GM23338 (cell line): ENCODE data around the gene PIM3. TPM values are rescaled to one million over a fixed set of nuclear protein-coding genes. Genes with fewer than 3 reads are reported as not detected.

ENCODE experiments used
- ATAC-seq: fragments of 200-7000 bp; cut with Tn5 transposase; 3 replicates; pipeline ENCODE4 v1.9.1; 2020
- DNase-seq: peaks from one replicate; pipeline ENCODE4 v3.0.0-alpha.2; 2015; ENCODE audit warnings: low spot score
- H2AFZ ChIP-seq: fragments of 200-600 bp; sonication (generic); 2 replicates; pipeline ENCODE4 v1.8.0; 2016; ENCODE audit warnings: antibody characterized with exemption, mild to moderate bottlenecking, moderate library complexity
- H3F3A ChIP-seq: fragments of 200-600 bp; sonication (generic); replicated peaks from 2 replicates; pipeline ENCODE4 v1.8.0; 2017; ENCODE audit warnings: antibody characterized with exemption, mixed run types, low read depth
- H3K27ac ChIP-seq: fragments of 200-600 bp; sonication (generic); 2 replicates; pipeline ENCODE4 v1.6.1; 2016; ENCODE audit warnings: low read depth
- H3K27me3 ChIP-seq: fragments of 200-600 bp; sonication (generic); 2 replicates; pipeline ENCODE4 v1.8.0; 2016; ENCODE audit warnings: mild to moderate bottlenecking, mixed run types, moderate library complexity; ENCODE audit not compliant: insufficient read depth
- H3K36me3 ChIP-seq: fragments of 200-600 bp; sonication (generic); 2 replicates; pipeline ENCODE4 v1.8.0; 2016; ENCODE audit warnings: mild to moderate bottlenecking; ENCODE audit not compliant: insufficient read depth
- H3K4me1 ChIP-seq: fragments of 200-600 bp; sonication (generic); 2 replicates; pipeline ENCODE4 v1.8.0; 2016; ENCODE audit warnings: mild to moderate bottlenecking, moderate library complexity; ENCODE audit not compliant: insufficient read depth
- H3K4me2 ChIP-seq: fragments of 200-600 bp; sonication (generic); 2 replicates; pipeline ENCODE4 v1.7.1; 2017; ENCODE audit warnings: mixed run types
- H3K4me3 ChIP-seq: fragments of 200-600 bp; sonication (generic); 2 replicates; pipeline ENCODE4 v1.6.1; 2016; ENCODE audit warnings: mixed run types
- H3K79me2 ChIP-seq: fragments of 200-600 bp; sonication (generic); replicated peaks from 2 replicates; pipeline ENCODE4 v1.8.0; 2017; ENCODE audit warnings: mild to moderate bottlenecking; ENCODE audit not compliant: insufficient read depth
- H3K9me2 ChIP-seq: fragments of 200-600 bp; sonication (generic); 2 replicates; pipeline ENCODE4 v1.8.0; 2017; ENCODE audit not compliant: insufficient read depth
- H4K20me1 ChIP-seq: fragments of 200-600 bp; sonication (generic); replicated peaks from 2 replicates; pipeline ENCODE4 v1.8.0; 2017; ENCODE audit warnings: mild to moderate bottlenecking; ENCODE audit not compliant: insufficient read depth
- H3K27ac Mint-ChIP-seq: 2 replicates; pipeline ENCODE4 v1.8.0; 2020; ENCODE audit warnings: inconsistent platforms, mild to moderate bottlenecking, moderate library complexity, mixed read lengths
- H3K27me3 Mint-ChIP-seq: 3 replicates; pipeline ENCODE4 v1.8.0; 2022; ENCODE audit warnings: low read depth, mild to moderate bottlenecking, moderate library complexity, mixed read lengths, inconsistent platforms; ENCODE audit not compliant: insufficient read depth, poor library complexity
- H3K36me3 Mint-ChIP-seq: 3 replicates; pipeline ENCODE4 v1.8.0; 2021; ENCODE audit warnings: low read depth, mild to moderate bottlenecking, inconsistent platforms, moderate library complexity, mixed read lengths
- H3K4me1 Mint-ChIP-seq: 3 replicates; pipeline ENCODE4 v1.8.0; 2020; ENCODE audit warnings: mild to moderate bottlenecking, inconsistent platforms, mixed read lengths
- H3K4me3 Mint-ChIP-seq: 3 replicates; pipeline ENCODE4 v1.8.0; 2021; ENCODE audit warnings: moderate library complexity, mild to moderate bottlenecking, inconsistent platforms, mixed read lengths
- H3K9me3 Mint-ChIP-seq: 3 replicates; pipeline ENCODE4 v1.8.0; 2020; ENCODE audit warnings: moderate library complexity, mild to moderate bottlenecking, inconsistent platforms, mixed read lengths
- CREB1 ChIP-seq: fragments of 250-450 bp; sonication (Bioruptor Pico); IDR thresholded peaks from 2 replicates; pipeline ENCODE4 v1.5.0; 2020; ENCODE audit warnings: low read depth, mild to moderate bottlenecking, moderate library complexity
- EZH2 ChIP-seq: fragments of 200-600 bp; sonication (generic); IDR thresholded peaks from one replicate; pipeline ENCODE4 v1.8.0; 2017; ENCODE audit warnings: antibody characterized with exemption, mild to moderate bottlenecking, low read depth; ENCODE audit not compliant: unreplicated experiment
- JUNB ChIP-seq: IDR thresholded peaks from one replicate; pipeline ENCODE4 v1.6.1; 2016; ENCODE audit warnings: antibody characterized with exemption; ENCODE audit not compliant: unreplicated experiment
- NANOG ChIP-seq: IDR thresholded peaks from 2 replicates; pipeline ENCODE4 v1.6.1; 2016; ENCODE audit warnings: antibody characterized with exemption, borderline replicate concordance
- polyA plus RNA-seq: library from polyadenylated mRNA; unstranded; fragments of >200 nt; fragmentation: Nextera tagmentation; extraction: Ambion mirVana; gene quantifications from 2 replicates; pipeline ENCODE4 v1.2.1, GENCODE V29; 2016
- total RNA-seq: library from RNA; depleted of rRNA; stranded (reverse); fragments of >200 nt; shearing (Covaris generic); gene quantifications from 2 replicates; pipeline ENCODE4 v1.2.3, GENCODE V29; 2014
- TF ChIP-seq, protein P1 (sequence below): fragments of 250-450 bp; sonication (Bioruptor Pico); IDR thresholded peaks from 2 replicates; pipeline ENCODE4 v1.5.0; 2020; ENCODE audit warnings: mild to moderate bottlenecking, moderate library complexity
- TF ChIP-seq, protein P2 (sequence below), 2 experiments: fragments of 200-600 bp in 1 of 2; sonication (generic) in 1 of 2; conservative IDR thresholded peaks; 2 replicates each; pipeline versions ENCODE4 v1.5.1 to v1.6.1; 2016 to 2017; ENCODE audit warnings: antibody characterized with exemption in 2 of 2, low read depth in 2 of 2, mild to moderate bottlenecking in 2 of 2, moderate library complexity in 1 of 2

PIM3 gene
- total and polyA plus RNA-seq, 2 experiments from 2014 or later: 17.7 to 37.3 TPM

DNA sequence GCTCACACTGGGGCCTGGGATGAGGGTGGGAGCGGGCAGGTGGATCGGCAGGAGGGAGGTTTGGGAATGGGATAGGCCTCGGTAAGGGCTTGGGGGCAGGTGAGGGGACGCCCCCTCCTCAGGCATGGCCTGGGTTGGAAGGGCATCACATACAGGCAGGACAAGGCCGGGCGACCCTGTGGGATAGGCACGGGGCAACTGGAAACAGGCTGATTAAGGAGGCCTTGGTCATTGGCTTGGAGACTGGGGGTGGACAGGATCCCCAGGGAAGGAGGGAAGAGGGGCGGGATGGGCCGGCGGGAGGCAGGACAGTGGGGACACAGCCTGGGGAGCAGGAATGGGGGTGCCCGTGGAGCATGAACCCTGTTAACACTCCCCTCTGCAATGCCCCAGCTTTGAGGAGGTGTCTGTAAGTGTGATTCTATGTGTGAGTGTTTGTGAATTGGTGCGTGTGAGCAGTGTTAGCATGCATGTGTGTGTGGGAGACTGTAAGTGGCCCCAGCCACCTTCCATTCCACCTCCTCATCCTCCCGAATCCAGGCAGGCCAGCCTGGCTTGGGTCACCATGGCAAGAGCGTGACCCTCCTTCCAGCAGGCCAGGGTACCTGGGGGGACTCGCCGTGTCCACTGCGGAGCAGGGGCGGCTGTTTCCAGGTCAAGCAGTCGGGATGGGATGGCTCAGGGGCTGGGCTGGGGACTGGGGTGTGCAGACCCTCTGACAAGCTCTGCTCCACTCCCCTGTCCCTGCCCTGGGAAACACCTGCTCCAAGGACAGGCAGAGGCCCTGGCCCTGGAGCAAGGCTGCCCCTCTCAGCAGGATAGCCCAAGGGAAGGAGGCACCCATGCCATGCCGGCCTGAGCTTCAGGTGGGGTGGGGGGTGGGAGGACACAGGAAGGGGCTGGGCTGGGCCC, 3.4 kb upstream of the PIM3 start (continued):
- TF ChIP-seq, protein P1, sequence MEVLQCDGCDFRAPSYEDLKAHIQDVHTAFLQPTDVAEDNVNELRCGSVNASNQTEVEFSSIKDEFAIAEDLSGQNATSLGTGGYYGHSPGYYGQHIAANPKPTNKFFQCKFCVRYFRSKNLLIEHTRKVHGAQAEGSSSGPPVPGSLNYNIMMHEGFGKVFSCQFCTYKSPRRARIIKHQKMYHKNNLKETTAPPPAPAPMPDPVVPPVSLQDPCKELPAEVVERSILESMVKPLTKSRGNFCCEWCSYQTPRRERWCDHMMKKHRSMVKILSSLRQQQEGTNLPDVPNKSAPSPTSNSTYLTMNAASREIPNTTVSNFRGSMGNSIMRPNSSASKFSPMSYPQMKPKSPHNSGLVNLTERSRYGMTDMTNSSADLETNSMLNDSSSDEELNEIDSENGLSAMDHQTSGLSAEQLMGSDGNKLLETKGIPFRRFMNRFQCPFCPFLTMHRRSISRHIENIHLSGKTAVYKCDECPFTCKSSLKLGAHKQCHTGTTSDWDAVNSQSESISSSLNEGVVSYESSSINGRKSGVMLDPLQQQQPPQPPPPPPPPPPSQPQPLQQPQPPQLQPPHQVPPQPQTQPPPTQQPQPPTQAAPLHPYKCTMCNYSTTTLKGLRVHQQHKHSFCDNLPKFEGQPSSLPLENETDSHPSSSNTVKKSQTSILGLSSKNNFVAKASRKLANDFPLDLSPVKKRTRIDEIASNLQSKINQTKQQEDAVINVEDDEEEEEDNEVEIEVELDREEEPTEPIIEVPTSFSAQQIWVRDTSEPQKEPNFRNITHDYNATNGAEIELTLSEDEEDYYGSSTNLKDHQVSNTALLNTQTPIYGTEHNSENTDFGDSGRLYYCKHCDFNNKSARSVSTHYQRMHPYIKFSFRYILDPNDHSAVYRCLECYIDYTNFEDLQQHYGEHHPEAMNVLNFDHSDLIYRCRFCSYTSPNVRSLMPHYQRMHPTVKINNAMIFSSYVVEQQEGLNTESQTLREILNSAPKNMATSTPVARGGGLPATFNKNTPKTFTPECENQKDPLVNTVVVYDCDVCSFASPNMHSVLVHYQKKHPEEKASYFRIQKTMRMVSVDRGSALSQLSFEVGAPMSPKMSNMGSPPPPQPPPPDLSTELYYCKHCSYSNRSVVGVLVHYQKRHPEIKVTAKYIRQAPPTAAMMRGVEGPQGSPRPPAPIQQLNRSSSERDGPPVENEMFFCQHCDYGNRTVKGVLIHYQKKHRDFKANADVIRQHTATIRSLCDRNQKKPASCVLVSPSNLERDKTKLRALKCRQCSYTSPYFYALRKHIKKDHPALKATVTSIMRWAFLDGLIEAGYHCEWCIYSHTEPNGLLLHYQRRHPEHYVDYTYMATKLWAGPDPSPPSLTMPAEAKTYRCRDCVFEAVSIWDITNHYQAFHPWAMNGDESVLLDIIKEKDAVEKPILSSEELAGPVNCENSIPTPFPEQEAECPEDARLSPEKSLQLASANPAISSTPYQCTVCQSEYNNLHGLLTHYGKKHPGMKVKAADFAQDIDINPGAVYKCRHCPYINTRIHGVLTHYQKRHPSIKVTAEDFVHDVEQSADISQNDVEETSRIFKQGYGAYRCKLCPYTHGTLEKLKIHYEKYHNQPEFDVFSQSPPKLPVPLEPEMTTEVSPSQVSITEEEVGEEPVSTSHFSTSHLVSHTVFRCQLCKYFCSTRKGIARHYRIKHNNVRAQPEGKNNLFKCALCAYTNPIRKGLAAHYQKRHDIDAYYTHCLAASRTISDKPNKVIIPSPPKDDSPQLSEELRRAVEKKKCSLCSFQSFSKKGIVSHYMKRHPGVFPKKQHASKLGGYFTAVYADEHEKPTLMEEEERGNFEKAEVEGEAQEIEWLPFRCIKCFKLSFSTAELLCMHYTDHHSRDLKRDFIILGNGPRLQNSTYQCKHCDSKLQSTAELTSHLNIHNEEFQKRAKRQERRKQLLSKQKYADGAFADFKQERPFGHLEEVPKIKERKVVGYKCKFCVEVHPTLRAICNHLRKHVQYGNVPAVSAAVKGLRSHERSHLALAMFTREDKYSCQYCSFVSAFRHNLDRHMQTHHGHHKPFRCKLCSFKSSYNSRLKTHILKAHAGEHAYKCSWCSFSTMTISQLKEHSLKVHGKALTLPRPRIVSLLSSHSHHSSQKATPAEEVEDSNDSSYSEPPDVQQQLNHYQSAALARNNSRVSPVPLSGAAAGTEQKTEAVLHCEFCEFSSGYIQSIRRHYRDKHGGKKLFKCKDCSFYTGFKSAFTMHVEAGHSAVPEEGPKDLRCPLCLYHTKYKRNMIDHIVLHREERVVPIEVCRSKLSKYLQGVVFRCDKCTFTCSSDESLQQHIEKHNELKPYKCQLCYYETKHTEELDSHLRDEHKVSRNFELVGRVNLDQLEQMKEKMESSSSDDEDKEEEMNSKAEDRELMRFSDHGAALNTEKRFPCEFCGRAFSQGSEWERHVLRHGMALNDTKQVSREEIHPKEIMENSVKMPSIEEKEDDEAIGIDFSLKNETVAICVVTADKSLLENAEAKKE (CRISPR knock-in tag): no peak
- TF ChIP-seq JUNB (no peak), CREB1 (CRISPR knock-in tag) (no peak), EZH2 (no peak)

DNA sequence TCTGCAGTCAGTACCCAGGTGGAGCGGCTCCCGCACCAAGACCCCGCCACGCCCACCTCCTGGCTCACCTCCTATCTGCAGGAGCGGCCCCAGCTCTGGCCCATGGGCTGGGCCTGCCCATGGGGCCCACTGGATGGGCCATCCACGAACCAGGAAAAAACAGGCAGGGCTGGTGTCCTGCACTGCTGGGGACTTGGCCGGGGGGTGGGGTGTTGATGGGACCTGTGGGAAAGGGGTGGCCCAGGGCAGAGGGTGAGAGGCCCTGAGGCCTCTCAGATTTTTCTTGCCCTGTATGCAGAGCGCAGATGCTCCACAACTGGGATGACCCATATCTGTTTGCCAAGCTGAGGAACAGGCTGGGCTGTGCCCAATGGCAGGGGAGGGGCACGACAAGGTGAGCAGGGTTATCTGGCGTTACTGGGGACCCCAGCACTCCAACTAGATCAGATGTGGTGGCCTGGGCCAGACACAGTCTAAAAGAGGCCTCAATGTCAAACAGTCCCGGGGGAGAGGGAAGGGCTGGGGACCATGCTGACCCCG, 2.7 kb upstream of the PIM3 start:
- H3K4me3 Mint-ChIP-seq: no peak overlapping the region; the same call in 2 of the 3 replicates
- no peaks in the 10 kb centered on the region for H3K36me3 ChIP-seq
- H3K9me2 ChIP-seq: no peaks in the 10 kb centered on the region
- peaks cover 20% of the 10 kb centered on the region for H3K27me3 ChIP-seq
- no peaks in the 10 kb centered on the region for H3K9me3 Mint-ChIP-seq
- peaks cover 4% of the 10 kb centered on the region; the same call in 2 of the 3 replicates for H3K36me3 Mint-ChIP-seq
- H3F3A ChIP-seq: no peaks in the 10 kb centered on the region
- H2AFZ ChIP-seq: no peak overlapping the region
- H3K79me2 ChIP-seq: peaks cover 5% of the 10 kb centered on the region; the same call in 1 of the 2 replicates
- H3K4me1 Mint-ChIP-seq: peaks cover 6% of the 10 kb centered on the region; the same call in 2 of the 3 replicates
- ATAC-seq (no peak), DNase-seq (no peak)
- H3K4me1 ChIP-seq: no peaks in the 10 kb centered on the region
- H3K4me2 ChIP-seq: no peak overlapping the region
- no peak for TF ChIP-seq NANOG
- TF ChIP-seq EZH2: no peak
- TF ChIP-seq JUNB: no peak
- TF ChIP-seq, protein P2, sequence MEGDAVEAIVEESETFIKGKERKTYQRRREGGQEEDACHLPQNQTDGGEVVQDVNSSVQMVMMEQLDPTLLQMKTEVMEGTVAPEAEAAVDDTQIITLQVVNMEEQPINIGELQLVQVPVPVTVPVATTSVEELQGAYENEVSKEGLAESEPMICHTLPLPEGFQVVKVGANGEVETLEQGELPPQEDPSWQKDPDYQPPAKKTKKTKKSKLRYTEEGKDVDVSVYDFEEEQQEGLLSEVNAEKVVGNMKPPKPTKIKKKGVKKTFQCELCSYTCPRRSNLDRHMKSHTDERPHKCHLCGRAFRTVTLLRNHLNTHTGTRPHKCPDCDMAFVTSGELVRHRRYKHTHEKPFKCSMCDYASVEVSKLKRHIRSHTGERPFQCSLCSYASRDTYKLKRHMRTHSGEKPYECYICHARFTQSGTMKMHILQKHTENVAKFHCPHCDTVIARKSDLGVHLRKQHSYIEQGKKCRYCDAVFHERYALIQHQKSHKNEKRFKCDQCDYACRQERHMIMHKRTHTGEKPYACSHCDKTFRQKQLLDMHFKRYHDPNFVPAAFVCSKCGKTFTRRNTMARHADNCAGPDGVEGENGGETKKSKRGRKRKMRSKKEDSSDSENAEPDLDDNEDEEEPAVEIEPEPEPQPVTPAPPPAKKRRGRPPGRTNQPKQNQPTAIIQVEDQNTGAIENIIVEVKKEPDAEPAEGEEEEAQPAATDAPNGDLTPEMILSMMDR (conservative IDR thresholded peaks at IDR 0.05; ENCODE audit: low read depth in 2 of 2): no peak
- H3K27ac ChIP-seq: no peak overlapping the region
- H3K27me3 Mint-ChIP-seq: peaks cover 9% of the 10 kb centered on the region
- H3K27ac Mint-ChIP-seq: no peak overlapping the region
- H3K4me3 ChIP-seq: no peak overlapping the region
- H4K20me1 ChIP-seq: 0 out of 2 replicates have a peak, but pooled peaks cover 5% of the 10 kb centered on the region
